ENCODE results near the gene ASCC3. TPM values are rescaled to one million over a fixed set of nuclear protein-coding genes. Genes with fewer than 3 reads are reported as not detected.

The ASCC3 gene
- total RNA-seq, 1 experiment from 2014 or later: 40.5 TPM

DNA sequence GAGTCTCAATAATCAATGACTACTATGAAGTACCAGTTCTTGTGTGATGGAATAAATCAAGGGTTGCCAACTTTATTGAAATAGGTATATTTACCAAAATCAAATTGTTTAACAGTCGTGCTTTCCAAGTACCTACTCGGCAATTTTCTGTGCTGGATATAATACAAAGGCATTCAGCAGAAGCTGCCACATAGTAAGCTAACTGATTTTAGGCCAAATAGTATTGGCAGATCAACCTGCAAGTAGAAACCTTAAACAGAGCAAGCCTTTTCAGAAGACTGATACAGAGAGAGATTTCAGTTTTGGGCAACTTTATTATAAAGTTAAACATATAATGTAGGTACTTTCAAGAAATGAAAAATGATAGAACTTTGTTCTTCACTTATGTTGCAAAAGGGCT is 174.6 kb downstream of the ASCC3 start:
- H3K79me2 ChIP-seq (ENCODE audit: insufficient read depth, low read length): no peaks in the 10 kb centered on the region
- ChIA-PET RAD21 (ENCODE audit: low non-redundant PET in 1 of 2, low total read pairs in 2 of 2, uncharacterized antibody in 2 of 2, unreplicated experiment in 2 of 2) (no interaction called here), POLR2A (no interaction called here), CTCF (interaction anchor here (1.8 kb wide), 1 partner anchor 13 kb away, joined by 3 read pairs; no protein-coding TSS in a partner anchor)
- DNase-seq (ENCODE audit: low read depth, low spot score) (no peak), ATAC-seq (no peak)
- H3K27me3 ChIP-seq (ENCODE audit: insufficient read depth, low read length): no peaks in the 10 kb centered on the region
- H3K9ac ChIP-seq (ENCODE audit: low read length): no peak overlapping the region
- H3K4me2 ChIP-seq (ENCODE audit: low read length): no peak overlapping the region
- H3K36me3 ChIP-seq (ENCODE audit: control insufficient read depth in 1 of 2, insufficient read depth in 2 of 2, low read length in 2 of 2): no peaks in the 10 kb centered on the region
- H3K4me3 ChIP-seq (replicated peaks in 1 of 2; ENCODE audit: low read depth in 1 of 2, low read length in 2 of 2): no peak overlapping the region
- H3K27ac ChIP-seq (ENCODE audit: low read depth, low read length): no peak overlapping the region
- TF ChIP-seq POLR2A (IDR thresholded peaks at IDR 0.05; ENCODE audit: borderline replicate concordance, extremely low read depth, insufficient read depth, insufficient read length): no peak
- H3K9me3 ChIP-seq (ENCODE audit: control insufficient read depth in 1 of 2, insufficient read depth in 1 of 2, low read depth in 1 of 2, low read length in 2 of 2): no peaks in the 10 kb centered on the region
- H3K4me1 ChIP-seq (ENCODE audit: control insufficient read depth in 1 of 2, insufficient read depth in 2 of 2, low read length in 2 of 2): no peaks in the 10 kb centered on the region
- intact Hi-C loops (cut with micrococcal nuclease): no loop called here
- H3K9me2 ChIP-seq (ENCODE audit: insufficient read depth): no peaks in the 10 kb centered on the region
- H2AFZ ChIP-seq (ENCODE audit: low read depth, low read length, poor library complexity, severe bottlenecking): no peak overlapping the region
- H4K20me1 ChIP-seq (ENCODE audit: insufficient read depth): no peaks in the 10 kb centered on the region
- BruUV-seq (replicated peaks): no TSS peak

DNA sequence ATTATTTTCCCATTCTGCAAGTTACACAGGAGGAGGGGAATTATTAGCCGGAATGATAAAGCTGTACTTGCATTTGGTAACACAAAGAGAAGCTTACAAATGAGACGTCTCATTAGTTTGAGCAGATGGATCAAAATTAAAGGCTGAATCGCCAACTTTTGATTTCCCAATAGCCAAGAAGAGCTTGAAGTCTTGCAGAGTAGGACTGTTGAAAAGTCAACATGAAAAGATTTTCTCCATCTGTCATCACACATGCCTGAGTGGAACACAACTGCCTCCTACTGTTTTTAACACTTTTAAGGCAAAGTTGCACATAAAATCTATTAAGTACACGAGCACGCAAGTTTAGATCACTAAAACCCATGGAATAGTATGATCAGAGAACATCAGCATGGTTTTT is 176.2 kb downstream of the ASCC3 start:
- ATAC-seq: no peak
- DNase-seq (ENCODE audit: low read depth, low spot score): no peak
- no peak overlapping the region for H3K27ac ChIP-seq (ENCODE audit: low read depth, low read length)
- H3K9me2 ChIP-seq (ENCODE audit: insufficient read depth): no peaks in the 10 kb centered on the region
- no peaks in the 10 kb centered on the region for H3K36me3 ChIP-seq (ENCODE audit: control insufficient read depth in 1 of 2, insufficient read depth in 2 of 2, low read length in 2 of 2)
- no peak overlapping the region for H3K9ac ChIP-seq (ENCODE audit: low read length)
- intact Hi-C loops (cut with micrococcal nuclease): no loop called here
- H2AFZ ChIP-seq (ENCODE audit: low read depth, low read length, poor library complexity, severe bottlenecking): no peak overlapping the region
- no peaks in the 10 kb centered on the region for H3K79me2 ChIP-seq (ENCODE audit: insufficient read depth, low read length)
- no peak overlapping the region for H3K4me2 ChIP-seq (ENCODE audit: low read length)
- ChIA-PET POLR2A (no interaction called here), RAD21 (ENCODE audit: low non-redundant PET in 1 of 2, low total read pairs in 2 of 2, uncharacterized antibody in 2 of 2, unreplicated experiment in 2 of 2) (no interaction called here), CTCF (no interaction called here)
- no peaks in the 10 kb centered on the region for H4K20me1 ChIP-seq (ENCODE audit: insufficient read depth)
- no peak overlapping the region for H3K4me3 ChIP-seq (replicated peaks in 1 of 2; ENCODE audit: low read depth in 1 of 2, low read length in 2 of 2)
- H3K4me1 ChIP-seq (ENCODE audit: control insufficient read depth in 1 of 2, insufficient read depth in 2 of 2, low read length in 2 of 2): no peaks in the 10 kb centered on the region
- TF ChIP-seq ZNF274 (IDR thresholded peaks at IDR 0.05; ENCODE audit: low read depth, low read length) (no peak), FOSL1 (IDR thresholded peaks at IDR 0.05; ENCODE audit: low read depth) (no peak)
- BruUV-seq (replicated peaks): no TSS peak
- peaks cover 0 to 4% of the 10 kb centered on the region in 2 experiments; a peak in 1 of 4 replicates for H3K9me3 ChIP-seq (ENCODE audit: control insufficient read depth in 1 of 2, insufficient read depth in 1 of 2, low read depth in 1 of 2, low read length in 2 of 2)
- no peaks in the 10 kb centered on the region for H3K27me3 ChIP-seq (ENCODE audit: insufficient read depth, low read length)

DNA sequence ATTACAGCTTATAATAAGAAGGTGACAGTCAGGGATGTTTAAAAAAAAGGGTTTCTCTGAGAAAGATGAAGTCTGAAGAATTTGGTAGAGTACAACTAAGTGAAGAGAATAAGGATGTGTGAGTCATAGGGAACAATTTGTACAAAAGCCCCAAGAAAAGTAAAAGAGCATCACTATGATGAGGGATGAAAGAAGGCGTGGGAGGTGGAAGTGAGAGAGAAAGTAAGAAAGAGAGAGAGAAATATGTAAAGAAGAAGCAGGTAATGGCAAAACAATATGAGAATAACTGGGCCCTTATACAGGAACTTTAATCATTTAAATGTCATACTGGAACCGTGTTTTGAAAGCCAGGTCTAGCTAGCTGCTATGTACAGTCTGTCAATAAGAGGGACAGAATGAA is 179.4 kb downstream of the ASCC3 start:
- intact Hi-C loops (cut with micrococcal nuclease): no loop called here
- no TSS peak for BruUV-seq (replicated peaks)
- Histone ChIP-seq H3K4me3 (replicated peaks in 1 of 2; ENCODE audit: low read depth in 1 of 2, low read length in 2 of 2) (no peak overlapping the region), H3K27ac (ENCODE audit: low read depth, low read length) (no peak overlapping the region), H3K4me1 (ENCODE audit: control insufficient read depth in 1 of 2, insufficient read depth in 2 of 2, low read length in 2 of 2) (no peaks in the 10 kb centered on the region), H3K27me3 (ENCODE audit: insufficient read depth, low read length) (no peaks in the 10 kb centered on the region), H3K4me2 (ENCODE audit: low read length) (no peak overlapping the region), H3K9me2 (ENCODE audit: insufficient read depth) (no peaks in the 10 kb centered on the region), H3K9ac (ENCODE audit: low read length) (no peak overlapping the region), H3K9me3 (ENCODE audit: control insufficient read depth in 1 of 2, insufficient read depth in 1 of 2, low read depth in 1 of 2, low read length in 2 of 2) (peaks cover 0 to 4% of the 10 kb centered on the region in 2 experiments; a peak in 1 of 4 replicates), H2AFZ (ENCODE audit: low read depth, low read length, poor library complexity, severe bottlenecking) (no peak overlapping the region), H3K79me2 (ENCODE audit: insufficient read depth, low read length) (no peaks in the 10 kb centered on the region), H4K20me1 (ENCODE audit: insufficient read depth) (no peaks in the 10 kb centered on the region), H3K36me3 (ENCODE audit: control insufficient read depth in 1 of 2, insufficient read depth in 2 of 2, low read length in 2 of 2) (no peaks in the 10 kb centered on the region)
- no peak for ATAC-seq
- no peak for DNase-seq (ENCODE audit: low read depth, low spot score)
- RAD21 ChIA-PET (ENCODE audit: low non-redundant PET in 1 of 2, low total read pairs in 2 of 2, uncharacterized antibody in 2 of 2, unreplicated experiment in 2 of 2): no interaction called here
- CTCF ChIA-PET: interaction anchor here (1.9 kb wide), 1 partner anchor 18 kb away, joined by 6 read pairs; no protein-coding TSS in a partner anchor
- POLR2A ChIA-PET: no interaction called here
- TF ChIP-seq YY1 (IDR thresholded peaks at IDR 0.05; ENCODE audit: extremely low read depth, insufficient replicate concordance, low read depth, low read length) (no peak), TCF7L2 (IDR thresholded peaks at IDR 0.05; ENCODE audit: borderline replicate concordance, extremely low read depth, insufficient read depth, insufficient read length) (no peak), EZH2 (IDR thresholded peaks at IDR 0.05) (no peak), ELF1 (IDR thresholded peaks at IDR 0.05; ENCODE audit: borderline replicate concordance, low read depth) (no peak), FOSL1 (IDR thresholded peaks at IDR 0.05; ENCODE audit: low read depth) (no peak), EGR1 (IDR thresholded peaks at IDR 0.05; ENCODE audit: low read depth) (no peak), SRF (IDR thresholded peaks at IDR 0.05; ENCODE audit: low read depth) (no peak), ZFX (IDR thresholded peaks at IDR 0.05) (no peak)
- TF ChIP-seq, protein P1, sequence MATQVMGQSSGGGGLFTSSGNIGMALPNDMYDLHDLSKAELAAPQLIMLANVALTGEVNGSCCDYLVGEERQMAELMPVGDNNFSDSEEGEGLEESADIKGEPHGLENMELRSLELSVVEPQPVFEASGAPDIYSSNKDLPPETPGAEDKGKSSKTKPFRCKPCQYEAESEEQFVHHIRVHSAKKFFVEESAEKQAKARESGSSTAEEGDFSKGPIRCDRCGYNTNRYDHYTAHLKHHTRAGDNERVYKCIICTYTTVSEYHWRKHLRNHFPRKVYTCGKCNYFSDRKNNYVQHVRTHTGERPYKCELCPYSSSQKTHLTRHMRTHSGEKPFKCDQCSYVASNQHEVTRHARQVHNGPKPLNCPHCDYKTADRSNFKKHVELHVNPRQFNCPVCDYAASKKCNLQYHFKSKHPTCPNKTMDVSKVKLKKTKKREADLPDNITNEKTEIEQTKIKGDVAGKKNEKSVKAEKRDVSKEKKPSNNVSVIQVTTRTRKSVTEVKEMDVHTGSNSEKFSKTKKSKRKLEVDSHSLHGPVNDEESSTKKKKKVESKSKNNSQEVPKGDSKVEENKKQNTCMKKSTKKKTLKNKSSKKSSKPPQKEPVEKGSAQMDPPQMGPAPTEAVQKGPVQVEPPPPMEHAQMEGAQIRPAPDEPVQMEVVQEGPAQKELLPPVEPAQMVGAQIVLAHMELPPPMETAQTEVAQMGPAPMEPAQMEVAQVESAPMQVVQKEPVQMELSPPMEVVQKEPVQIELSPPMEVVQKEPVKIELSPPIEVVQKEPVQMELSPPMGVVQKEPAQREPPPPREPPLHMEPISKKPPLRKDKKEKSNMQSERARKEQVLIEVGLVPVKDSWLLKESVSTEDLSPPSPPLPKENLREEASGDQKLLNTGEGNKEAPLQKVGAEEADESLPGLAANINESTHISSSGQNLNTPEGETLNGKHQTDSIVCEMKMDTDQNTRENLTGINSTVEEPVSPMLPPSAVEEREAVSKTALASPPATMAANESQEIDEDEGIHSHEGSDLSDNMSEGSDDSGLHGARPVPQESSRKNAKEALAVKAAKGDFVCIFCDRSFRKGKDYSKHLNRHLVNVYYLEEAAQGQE (IDR thresholded peaks at IDR 0.05; ENCODE audit: low read depth): no peak
- TF ChIP-seq, protein P2, sequence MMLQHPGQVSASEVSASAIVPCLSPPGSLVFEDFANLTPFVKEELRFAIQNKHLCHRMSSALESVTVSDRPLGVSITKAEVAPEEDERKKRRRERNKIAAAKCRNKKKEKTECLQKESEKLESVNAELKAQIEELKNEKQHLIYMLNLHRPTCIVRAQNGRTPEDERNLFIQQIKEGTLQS (IDR thresholded peaks at IDR 0.05): no peak

All from HCT116 (cell line).